Left renal cortex interstitium (tissue), 4 donors: ENCODE results near the gene HECTD1. TPM values are rescaled to one million over a fixed set of nuclear protein-coding genes. Genes with fewer than 3 reads are reported as not detected.
"Not testable (repeated sequence)": the region's sequence is repeated elsewhere in the genome, so short reads cannot be mapped to it uniquely, and the experiment has no call there.

ENCODE experiments used
- DNase-seq, 4 donors: peaks; one replicate each; pipeline ENCODE4 v3.0.0-alpha.2; 2013; ENCODE audit warnings: low read depth in 4 of 4, low spot score in 2 of 4, missing footprints in 1 of 4
- polyA plus RNA-seq, 4 donors: library from polyadenylated mRNA; unstranded; fragments of 120-200 nt; gene quantifications; one replicate each; pipeline ENCODE4 v1.2.1, GENCODE V29; 2013; ENCODE audit not compliant: insufficient read length in 4 of 4

HECTD1 gene
- polyA plus RNA-seq, 4 donors: 138 to 193 (median 172) TPM

DNA sequence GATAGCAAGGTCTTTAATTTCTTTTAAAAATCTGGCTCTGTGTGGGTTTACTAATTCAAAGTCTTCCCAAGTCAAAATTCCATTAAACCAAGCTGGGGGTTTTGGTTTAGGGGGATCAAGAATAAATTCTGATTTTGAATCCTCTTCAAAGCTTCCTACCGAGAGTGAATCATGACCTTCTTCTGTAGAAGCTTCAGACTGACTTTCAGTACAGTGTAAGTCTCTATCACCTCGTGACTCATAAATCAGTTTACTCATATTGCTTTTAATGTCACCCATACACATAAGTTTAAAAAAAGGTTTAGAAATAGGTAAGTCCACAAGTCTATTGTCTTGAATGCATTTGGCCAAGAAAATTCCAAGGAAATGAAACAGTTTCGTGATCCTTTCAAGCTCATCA lies 100.8 kb downstream of the HECTD1 start:
- DNase-seq: no peak

DNA sequence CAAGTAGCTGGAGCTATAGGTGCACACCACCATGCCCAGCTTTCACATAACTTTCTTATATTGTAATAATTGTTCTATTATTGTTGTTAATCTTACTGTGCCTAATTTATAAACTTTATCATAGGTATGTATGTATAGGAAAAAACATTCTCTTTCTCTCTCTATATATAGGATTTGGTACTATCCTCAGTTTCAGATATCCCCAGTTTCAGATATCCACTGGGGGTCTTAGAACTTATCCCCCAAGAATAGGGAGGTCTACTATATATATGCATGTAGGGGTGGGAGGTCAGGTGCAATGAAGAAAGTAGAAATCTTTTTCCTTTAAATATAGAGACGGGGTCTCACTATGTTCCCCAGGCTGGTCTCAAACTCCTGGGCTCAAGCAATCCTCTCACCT lies 110.5 kb downstream of the HECTD1 start:
- no peak for DNase-seq

DNA sequence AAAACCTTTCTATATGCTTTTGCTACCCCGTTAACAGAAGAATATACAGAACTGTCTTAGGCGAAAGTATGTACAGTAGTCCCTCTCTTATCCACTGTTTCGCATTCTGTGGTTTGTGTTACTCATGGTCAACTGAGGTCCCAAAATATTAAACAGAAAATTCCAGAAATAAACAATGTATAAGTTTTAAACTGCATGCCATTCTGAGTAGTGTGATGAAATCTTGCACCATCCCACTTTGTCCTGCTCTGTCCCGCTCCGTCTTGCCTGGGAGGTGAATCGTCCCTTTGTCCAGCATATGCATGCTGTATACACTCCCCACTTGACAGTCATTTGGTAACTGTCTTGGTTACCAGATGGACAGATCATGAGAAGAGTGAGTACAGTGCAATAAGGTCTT lies 111.3 kb downstream of the HECTD1 start:
- DNase-seq: no peak

DNA sequence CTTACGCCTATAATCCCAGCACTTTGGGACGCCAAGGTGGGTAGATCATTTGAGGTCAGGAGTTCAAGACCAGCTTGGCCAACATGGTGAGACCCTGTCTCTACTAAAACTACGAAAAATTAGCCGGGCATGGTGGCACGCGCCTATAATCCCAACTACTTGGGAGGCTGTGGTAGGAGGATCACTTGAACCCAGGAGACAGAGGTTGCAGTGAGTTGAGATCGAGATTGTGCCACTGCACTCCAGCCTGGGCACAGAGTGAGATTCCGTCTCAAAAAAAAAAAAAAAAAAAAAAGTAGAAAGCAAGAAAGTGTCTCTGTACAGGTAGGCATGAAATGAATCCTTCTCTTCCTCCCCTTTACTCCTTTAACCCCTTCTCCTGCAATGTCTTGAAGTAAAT lies 111.8 kb downstream of the HECTD1 start:
- DNase-seq: not testable (repeated sequence)

DNA sequence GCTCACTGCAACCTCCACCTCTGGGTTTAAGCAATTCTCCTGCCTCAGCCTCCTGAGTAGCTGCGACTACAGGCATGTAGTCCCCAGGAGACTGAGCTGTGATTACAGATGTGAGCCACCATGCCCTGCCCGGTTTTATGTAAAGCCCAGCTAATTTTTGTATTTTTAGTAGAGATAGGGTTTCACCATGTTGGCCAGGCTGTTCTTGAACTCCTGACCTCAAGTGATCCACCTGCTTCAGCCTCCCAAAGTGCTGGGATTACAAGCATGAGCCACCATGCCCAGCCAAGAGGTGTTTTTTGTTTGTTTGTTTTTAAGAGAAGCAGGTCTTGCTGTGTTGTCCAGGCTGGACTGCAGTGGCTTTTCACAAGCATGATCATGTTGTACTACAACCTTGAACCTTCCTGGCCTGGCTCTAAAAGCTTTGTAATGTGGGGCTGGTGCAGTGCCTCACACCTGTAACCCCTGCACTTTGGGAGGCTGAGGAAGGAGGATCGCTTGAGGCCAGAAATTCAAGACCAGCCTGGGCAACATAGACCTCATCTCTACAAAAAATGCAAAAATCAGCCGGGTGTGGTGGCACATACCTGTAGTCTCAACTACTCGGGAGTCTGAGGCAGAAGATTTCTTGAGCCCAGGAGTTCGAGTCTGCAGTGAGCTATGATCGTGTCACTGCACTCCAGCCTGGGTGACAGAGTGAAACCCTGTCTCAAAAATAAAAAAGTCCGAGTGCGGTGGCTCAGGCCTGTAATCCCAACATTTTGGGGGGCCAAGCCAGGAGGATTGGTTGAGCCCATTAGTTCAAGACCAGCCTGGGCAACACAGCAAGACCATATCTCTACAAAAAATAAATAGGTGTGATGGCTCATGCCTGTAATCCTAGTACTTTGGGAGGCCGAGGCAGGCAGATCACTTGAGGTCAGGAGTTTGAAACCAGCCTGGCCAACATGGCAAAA lies 113.4 kb downstream of the HECTD1 start:
- not testable (repeated sequence) for DNase-seq

DNA sequence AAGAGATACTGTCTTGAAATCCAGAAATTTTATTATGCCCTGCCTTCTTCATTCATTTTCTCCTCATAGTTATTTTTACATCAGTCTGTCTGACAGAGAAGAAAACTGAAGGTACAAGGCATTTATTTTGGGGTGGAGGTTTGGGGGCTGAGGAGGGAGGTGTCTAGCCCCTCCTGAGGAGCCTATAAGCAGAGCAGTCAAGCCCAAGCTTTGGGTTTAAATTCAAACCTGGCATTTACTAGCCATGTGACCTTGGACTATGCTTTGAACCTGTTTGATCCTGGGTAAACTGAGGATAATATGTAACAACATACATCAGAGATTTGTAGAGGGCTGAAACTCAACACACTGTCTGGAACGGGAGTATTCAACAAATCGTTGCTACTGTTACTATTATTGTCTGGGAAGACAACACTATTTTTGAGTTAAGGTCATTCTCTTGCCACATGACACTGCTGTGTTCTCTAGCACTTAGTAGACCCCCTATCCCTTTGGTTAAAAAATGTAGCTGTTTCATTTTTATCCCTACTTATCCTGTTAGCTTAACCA lies 115.4 kb downstream of the HECTD1 start:
- DNase-seq: no peak

DNA sequence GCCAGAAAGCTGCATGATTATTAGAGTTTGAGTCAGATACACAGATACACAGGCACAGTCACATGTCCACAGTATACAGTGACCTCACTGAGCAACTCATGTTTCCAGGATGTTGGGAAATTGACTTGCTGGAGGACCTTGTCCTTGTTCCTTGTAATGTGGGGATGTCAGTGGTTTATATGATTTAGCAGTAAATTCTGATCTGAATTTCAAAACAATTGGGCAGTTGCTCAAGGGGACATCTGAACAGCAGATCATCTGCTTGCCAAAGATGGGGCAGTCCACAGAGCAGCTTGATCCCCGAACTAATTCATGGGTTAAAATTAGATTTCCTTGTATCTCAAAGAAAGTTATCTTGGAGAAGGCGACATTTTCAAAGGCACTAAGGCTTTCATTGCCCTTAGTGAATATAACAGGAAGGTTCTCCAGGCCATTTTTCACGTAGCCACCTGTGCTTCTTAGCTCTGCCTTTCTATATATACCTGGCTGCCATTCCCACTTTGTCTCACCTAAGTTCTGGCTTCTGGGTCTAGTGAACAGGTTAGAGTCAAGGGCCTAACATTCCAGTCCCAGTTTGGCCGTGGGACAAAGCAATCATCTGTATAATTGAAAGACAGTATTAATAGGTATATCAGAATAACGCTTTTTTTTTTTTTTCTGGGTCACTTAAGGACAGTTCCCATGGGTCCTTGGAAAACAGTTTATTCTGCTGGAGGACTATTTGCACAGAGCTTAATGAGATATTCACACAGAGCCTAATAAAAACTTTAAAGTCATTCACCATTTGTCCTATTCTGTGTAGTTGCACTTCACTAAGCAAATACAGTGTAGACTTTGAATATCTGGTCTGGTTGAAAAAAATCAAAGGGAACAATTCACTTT lies 116.5 kb downstream of the HECTD1 start:
- DNase-seq: no peak

DNA sequence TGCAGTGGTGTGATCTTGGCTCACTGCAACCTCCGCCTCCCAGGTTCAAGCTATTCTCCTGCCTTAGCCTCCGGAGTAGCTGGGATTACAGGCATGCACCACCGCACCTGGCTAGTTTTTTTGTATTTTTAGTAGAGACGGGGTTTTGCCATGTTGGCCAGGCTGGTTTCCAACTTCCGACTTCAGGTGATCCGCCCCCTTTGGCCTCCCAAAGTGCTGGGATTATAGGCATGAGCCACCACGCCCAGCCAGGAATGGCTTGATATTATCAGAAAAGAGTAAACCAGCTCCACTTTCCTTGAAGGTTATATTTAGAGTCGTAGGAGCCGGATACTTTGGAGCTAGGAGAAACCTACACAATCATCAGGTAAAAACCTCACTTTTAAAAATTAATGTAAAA lies 121.1 kb downstream of the HECTD1 start:
- DNase-seq: not testable (repeated sequence)

DNA sequence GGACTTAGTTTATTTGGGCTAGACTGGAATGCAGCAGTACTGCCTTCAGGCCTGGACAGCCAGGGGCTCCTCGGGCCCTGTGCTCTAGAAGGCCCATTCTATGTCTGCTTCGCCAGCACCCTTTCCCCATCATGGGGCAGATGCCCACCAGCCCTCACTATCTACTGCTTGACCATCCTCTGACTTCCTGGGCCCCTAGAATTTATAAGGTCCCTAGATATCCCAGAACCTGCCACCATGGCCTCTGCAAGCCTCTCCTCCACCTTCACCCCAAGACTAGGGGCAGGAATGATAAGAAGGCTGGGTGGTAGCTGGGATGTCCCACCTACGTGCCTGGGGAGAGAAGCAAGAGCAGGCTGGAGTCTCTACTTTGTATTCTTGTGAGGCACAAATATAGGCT lies 122.6 kb downstream of the HECTD1 start:
- DNase-seq: no peak

DNA sequence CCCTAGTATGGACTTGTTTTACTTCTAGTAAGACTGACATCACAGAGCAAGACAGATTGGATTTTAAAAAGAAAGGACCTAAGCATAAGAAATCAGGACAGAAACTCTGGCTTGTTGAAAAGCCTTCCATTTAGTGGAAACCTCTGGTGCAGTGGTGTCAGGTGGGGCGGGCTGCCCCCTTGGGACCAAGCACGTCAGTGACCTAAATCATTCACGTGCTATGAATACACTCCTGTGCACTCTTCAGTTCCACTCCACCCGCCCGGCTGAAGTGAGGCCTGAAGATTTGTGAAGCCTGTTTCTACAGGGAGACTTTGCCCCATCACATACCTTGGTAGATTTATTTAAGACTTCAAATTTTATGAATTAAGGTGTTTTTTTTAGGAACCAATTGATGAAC lies 123.2 kb downstream of the HECTD1 start:
- no peak for DNase-seq

DNA sequence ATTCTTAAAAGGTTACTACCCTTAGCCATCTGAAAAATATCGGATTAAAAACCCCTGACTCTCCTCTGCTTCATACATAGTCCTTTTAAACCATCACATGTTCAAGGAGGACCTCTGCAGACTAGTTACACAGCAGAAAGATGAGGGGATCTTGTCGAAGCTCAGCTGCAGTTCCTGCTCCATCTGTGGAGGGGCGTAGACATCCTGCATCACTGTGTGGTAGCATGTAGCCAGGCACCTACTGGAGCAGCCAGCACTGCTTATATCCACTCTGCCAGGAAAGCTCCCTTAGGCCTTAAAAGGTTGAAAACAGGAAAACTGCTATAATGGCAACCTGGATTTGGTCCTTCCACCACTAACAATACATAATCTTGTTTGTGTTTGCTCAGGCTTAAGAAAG lies 123.8 kb downstream of the HECTD1 start:
- DNase-seq: no peak

DNA sequence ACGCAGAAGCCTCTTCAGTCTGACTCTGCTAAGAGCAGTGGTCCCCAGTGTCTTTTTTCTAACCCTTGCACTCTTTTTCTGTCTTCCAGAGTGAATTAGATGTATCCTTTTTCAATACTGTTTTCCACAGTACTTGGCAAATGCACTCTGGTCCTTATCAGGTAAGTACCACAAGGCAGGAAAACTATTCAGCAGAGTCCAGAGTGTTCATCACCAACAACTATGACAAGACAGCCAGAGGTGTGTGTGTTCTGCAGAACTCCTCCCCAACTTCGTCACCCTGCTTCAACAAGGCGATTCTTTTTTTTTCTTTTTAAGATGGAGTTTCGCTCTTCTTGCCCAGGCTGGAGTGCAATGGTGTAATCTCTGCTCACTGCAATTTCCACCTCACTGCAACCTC lies 127.1 kb downstream of the HECTD1 start:
- DNase-seq: no peak

DNA sequence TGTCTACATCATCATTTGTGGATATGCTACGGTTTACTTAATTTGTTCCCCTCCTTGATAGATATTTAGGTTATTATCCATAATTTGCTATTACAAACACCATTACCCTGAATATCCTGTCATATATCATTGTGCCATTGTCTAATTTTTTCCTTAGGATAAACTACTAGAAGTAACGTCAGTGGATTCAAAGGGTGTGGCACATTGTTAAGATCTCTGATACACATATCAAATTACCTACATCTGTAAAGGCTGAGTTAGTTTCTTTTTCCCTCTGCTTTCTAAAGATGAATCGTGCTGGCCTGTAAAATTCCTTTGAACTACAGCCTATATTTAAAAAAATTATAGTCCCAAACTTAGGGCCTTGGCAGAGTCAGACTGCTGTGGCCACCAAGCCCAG lies 127.5 kb downstream of the HECTD1 start:
- DNase-seq: no peak

DNA sequence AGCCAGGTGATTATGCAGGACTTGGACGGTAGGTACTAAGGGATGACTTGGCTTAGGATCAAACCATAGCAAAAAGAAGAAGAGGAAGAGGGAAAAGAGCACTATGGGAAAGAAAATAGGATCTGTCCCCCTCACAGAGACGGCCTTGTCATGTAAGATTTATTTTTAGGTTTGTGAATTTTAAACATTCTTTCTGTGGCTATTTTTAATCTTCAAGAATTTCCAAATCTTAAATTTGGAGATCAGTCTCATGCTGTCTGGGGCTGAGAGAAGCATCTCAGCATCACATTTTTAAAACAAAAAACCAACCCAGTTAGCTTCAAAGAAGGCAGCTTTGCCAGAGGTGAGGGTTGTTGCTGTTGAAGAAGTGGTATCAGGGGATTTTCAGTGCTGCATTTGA lies 128.8 kb downstream of the HECTD1 start:
- DNase-seq: no peak

DNA sequence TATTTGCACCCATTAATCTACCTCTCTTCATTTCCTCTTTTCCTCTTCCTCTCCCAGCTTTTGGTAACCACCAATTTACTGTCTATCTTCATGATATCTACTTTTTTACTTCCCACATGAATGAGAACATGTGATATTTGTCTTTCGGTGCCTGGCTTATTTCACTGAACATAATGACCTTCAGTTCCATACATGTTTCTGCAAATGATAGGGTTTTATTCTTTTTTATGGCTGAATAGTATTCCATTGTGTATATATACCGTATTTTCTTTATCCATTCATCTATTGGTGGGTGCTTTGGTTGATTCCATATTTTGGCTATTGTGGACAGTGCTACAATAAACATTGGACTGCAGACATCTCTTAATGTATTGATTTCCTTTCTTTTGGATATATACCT lies 132.4 kb downstream of the HECTD1 start:
- no peak for DNase-seq

DNA sequence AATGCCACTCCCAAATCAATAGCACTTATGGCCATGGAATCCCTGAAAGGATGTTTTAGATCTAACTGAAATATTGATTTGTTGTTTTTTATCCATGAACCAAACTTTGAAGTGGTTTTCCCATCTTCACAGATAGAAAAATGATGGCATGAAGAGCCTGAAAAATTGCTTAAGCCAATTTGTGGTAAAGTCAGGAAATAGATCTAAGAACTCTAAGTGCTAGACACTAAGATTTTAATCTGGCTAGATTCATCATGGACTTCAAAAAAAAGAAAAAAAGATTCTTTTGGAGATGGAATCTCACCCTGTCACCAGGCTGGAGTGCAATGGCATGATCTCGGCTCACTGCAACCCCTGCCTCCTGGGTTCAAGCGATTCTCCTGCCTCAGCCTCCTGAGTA lies 136.4 kb downstream of the HECTD1 start:
- no peak for DNase-seq

DNA sequence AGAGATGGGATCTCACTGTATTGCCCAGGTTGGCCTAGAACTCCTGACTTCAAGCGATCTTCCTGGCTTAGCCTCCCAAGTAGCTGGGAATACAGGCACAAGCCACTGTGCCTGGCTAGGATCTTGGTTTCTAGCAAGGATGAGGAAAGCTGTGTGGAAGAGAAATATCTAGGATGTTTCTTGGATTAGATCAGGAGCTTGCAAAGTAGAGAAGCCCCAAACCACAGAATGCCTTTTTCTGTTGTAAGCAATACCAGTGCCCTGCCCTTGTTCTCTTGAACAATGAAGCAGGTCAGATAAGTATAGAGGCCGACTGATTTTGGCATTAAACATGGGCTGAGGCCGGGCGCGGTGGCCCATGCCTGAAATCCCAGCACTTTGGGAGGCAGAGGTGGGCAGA lies 137.2 kb downstream of the HECTD1 start:
- no peak for DNase-seq

DNA sequence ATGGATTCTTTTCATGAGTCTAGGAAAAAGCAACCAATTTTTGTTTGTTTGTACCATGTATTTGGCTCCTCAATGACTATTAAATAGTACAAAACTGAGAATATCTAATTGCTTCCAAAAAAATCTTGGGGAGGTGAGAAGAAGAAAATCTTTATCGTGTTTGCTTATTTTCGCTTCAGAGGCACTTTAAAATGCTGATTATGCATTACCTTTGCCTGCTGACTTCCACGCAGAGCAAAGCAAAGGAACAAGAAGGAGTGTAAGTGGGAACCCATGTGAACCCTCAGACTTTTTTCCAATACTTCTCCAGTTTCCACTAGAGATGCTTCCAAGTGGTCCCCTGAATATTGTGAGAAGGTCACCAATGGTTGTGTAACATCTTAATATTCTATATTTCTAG lies 138.2 kb downstream of the HECTD1 start:
- no peak for DNase-seq

DNA sequence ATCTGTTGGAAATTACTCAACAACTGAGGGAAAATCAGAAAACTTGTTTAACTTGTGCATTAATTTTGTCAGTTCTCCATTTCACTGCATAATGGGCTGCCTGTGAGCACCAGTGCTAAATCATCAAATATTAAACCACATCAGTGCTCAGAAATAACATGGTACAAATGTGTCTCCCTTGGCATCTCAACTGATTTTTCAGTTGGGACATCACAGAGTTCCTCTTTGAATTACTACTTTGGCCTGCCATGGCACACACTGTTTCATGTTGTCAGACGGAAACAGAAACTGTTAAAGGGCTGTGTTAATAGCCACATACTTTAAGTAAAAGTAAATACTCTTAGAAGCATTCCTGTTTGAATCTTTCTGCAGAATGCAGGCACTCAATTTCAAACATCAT lies 139.4 kb downstream of the HECTD1 start:
- no peak for DNase-seq

DNA sequence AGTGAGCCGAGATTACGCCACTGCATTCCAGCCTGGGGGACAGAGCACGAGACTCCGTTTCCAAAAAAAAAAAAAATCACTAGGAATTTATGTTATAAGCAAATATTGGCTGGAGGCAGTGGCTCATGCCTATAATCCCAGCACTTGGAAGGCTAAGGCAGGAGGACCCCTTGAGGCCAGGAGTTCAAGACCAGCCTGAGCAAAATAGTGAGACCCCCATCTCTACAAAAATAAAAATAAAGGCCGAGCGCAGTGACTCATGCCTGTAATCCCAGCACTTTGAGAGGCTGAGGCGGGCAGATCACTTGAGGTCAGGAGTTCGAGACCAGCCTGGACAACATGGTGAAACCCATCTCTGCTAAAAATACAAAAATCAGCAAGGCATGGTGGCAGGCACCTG lies 144.7 kb downstream of the HECTD1 start:
- not testable (repeated sequence) for DNase-seq

DNA sequence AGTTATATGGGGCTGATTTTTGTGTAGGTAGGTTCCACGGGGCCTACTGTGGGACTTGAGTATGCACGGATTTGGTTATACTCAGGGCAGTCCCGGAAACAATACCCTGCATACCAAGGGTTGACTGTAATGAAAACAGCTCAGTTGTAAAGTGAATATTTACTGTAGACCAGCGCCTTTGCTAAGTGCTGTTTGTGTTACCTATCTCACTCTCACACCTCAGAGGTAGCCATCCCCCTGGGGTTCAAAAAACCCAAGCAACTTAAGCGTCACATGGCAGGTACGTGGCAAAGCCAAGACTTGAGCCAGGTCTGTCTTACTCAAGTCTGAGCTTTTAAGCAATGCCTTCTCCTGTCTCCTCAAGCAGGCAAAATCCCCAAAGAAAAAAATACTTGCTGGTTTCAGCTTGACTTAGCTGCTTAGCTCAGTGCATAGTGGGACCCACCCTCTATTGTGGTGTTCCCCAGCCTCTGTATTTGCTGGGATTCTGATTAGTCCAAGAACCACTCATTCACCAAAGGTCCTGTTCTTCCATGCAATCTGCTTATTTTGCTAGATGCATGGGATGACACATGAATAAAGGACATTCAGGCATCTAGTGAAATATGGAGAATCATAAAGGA lies 147.2 kb downstream of the HECTD1 start:
- DNase-seq: no peak
